HG03064 (cell line): ENCODE data around the gene MYO9B.
"Not testable (repeated sequence)": the region's sequence is repeated elsewhere in the genome, so short reads cannot be mapped to it uniquely, and the experiment has no call there.

ENCODE experiments used
- ATAC-seq: cut with Tn5 transposase; IDR thresholded peaks from one replicate; pipeline ENCODE4 v1.9.1; 2021; ENCODE audit warnings: low read depth; ENCODE audit not compliant: unreplicated experiment

MYO9B gene

DNA sequence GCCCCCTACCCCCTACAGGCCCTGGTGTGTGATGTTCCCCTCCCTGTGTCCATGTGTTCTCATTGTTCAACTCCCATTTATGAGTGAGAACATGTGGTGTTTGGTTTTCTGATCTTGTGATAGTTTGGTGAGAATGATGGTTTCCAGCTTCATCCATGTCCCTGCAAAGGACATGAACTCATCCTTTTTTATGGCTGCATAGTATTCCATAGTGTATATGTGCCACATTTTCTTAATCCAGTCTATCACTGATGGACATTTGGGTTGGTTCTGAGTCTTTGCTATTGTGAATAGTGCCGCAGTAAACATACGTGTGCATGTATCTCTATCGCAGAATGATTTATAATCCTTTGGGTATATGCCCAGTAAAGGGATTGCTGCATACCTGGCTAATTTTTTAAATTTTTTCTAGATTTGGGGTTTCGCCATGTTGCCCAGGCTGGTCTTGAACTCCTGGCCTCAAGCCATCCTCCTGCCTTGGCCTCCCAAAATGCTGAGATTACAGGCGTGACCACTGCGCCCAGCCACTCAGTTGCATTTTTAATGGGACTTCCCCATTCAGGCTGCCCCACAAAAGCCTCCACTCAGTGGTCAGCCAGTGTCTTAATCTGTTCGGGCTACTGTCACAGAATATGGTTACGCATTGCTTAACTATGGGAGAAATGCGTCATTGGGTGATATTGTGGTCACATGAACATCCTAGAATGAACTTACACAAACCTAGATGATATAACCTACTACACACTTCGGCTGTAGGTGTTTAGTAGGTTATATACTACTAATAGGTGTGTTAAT, 62.7 kb downstream of the MYO9B start:
- not testable (repeated sequence) for ATAC-seq

DNA sequence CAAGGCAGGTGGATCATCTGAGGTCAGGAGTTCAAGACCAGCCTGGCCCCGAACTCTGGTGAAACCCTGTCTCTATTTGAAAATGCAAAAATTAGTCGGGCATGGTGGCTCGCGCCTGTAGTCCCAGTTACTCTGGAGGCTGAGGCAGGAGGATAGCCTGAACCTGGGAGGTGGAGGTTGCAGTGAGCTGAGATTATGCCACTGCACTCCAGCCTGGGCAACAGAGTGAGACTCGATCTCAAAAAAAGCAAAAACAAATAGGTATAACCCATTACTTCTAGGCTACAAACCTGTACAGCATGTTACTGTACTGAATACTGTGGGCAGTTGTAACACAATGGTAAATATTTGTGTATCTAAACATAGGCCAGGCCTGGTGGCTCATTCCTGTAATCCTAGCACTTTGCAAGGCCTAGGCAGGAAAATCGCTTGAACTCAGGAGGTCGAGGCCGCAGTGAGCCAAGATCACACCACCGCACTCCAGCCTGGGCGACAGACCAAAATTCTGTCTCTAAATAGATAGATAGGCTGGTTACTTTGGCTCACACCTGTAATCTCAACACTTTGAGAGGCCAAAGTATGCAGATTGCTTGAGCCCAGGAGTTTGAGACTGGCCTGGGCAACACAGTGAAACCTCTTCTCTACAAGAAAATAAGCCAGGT, 63.5 kb downstream of the MYO9B start:
- no peak for ATAC-seq

GRCh38 chr19:17144771-17145170, 69.2 kb downstream of the MYO9B start:
- ATAC-seq, result not testable (repeated sequence)

GRCh38 chr19:17145546-17146497, 70.2 kb downstream of the MYO9B start:
- no peak for ATAC-seq

DNA sequence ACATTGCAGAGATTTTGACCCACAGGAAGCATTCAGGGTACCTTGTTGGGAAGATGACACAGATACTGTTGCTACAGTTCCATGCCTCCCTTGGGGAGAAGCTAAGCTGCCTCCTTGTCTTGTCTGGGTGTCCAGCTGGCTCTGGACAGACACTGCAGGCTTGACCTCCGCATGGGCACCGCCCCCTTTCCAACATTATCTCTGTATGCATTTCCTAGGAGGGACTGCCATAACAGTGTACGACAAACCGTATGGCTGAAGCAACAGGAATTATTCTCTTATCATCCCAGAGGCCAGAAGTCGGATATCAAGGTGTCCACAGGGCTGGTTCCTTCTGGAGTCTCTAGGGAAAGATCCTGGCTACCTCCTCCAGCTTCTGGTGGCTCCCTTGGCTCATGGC, 72.6 kb downstream of the MYO9B start:
- no peak for ATAC-seq

GRCh38 chr19:17149393-17150135, 74.0 kb downstream of the MYO9B start:
- no peak for ATAC-seq

GRCh38 chr19:17153996-17154395, 78.4 kb downstream of the MYO9B start:
- no peak for ATAC-seq

- no peak for ATAC-seq
These were observed 79.7 kb downstream of the MYO9B start for GRCh38 chr19:17155251-17155650.

DNA sequence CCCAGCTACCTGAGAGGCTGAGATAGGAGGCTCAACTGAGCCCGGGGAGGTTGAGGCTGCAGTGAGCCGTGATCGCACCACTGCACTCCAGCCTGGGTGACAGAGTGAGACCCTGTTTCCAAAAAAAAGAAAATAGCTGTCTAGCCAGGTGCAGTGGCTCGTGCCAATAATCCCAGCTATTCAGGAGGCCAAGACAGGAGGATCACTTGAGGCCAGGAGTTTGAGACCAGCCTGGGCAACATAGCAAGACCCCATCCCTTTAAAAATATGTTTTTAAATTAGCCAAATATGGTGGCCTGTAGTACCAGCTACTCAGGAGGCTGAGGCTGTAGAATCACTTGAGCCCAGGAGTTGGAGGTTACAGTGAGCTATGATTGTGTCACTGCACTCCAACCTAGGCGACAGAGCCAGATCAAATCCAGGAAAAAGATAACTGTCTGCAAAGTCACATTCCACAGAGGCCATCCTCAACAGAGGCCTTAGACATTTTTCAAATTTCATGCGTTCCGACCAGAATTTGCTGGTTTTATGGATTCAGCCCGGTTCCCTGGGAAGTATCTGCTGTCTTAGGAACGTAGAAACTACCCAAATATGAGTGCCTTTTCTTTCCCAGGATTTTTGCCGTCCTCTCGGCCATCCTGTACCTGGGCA, 80.8 kb downstream of the MYO9B start:
- no peak for ATAC-seq

- no peak for ATAC-seq
These were observed 81.3 kb downstream of the MYO9B start for GRCh38 chr19:17156947-17157302.

- ATAC-seq, result no peak
These were observed 83.0 kb downstream of the MYO9B start for GRCh38 chr19:17158584-17158983.

DNA sequence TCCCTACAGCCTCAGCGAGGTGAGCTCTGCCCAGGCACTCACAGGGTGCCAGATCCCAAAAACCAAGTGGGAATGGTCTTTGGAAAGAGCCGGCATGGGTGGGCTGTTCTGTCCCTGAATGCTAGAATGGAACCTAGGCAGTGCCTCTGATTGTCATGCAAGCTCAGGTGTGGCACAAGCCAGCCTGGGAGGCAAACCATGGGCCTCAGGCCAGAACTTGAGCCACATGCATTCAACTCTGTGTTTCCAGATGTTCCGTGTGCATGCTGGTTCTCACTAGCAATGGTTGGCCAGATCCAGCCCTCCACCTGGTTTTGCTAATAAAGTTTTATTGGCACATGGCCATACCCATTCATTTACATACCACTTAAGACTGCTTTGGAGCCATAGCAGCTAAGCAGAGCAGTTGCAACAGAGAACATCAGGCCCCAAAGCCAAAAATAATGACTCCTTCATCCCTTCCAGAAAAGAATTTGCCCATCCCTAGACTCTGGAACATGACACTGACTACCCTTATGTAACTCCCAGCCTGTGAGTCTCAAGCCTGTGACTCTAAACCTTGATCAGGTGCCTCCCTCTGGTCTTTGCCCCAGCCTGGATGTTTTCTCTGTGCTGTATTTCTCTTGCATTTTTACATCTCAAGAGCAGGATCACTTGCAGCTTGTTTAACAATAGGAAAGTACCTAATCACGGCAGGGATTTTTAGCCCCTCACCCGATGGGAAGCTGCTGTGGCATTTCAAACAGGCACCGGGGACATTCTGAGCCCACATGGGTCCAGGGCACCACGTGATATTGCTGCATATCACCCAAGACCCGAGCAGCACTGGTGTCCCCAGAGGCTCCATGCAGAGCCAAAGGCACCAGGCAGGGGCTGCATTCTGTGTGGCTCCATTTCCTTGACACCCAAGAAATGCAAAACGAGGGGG, 84.2 kb downstream of the MYO9B start:
- ATAC-seq, result no peak

- ATAC-seq, result no peak
These were observed 85.3 kb downstream of the MYO9B start for GRCh38 chr19:17160908-17161307.

GRCh38 chr19:17162131-17162530, 86.6 kb downstream of the MYO9B start:
- ATAC-seq, result not testable (repeated sequence)

- no peak for ATAC-seq
These were observed 87.0 kb downstream of the MYO9B start for GRCh38 chr19:17162580-17162979.

- ATAC-seq, result no peak
These were observed 88.1 kb downstream of the MYO9B start for GRCh38 chr19:17163652-17164051.

- ATAC-seq, result no peak
These were observed 89.1 kb downstream of the MYO9B start for GRCh38 chr19:17164639-17165038.

DNA sequence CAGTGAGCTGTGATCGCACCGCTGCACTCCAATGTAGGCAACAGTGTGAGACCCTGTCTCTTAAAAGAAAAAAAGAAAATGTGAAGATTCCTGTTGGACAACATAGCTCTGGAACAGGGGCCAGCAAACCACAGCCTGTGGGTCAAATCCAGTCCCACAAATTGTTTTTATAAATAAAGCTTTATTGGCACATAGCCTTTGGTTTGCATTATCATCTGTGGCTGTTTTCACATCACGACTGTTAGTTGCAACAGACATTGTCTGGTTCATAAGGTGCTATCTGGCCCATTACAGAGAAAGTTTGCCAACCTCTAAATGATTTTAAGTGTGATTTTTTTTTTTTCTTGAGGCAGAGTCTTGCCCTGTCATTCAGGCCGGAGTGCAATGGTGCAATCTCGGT, 90.1 kb downstream of the MYO9B start:
- no peak for ATAC-seq
